Coronary artery (tissue), 2 donors: ENCODE results near the gene REV3L.
"Not testable (repeated sequence)": the region's sequence is repeated elsewhere in the genome, so short reads cannot be mapped to it uniquely, and the experiment has no call there.

Experiments
- DNase-seq: peaks from one replicate; pipeline ENCODE4 v3.0.0-alpha.2; 2017; ENCODE audit warnings: low spot score
- H3K27ac ChIP-seq, 2 donors: fragments of 200-600 bp; sonication (generic); one replicate each; pipeline ENCODE4 v1.5.1; 2016 to 2019
- H3K4me3 ChIP-seq: fragments of 200-600 bp; sonication (generic); 2 replicates; pipeline ENCODE4 v1.5.1; 2016; ENCODE audit warnings: mild to moderate bottlenecking, moderate library complexity
- CTCF ChIP-seq: fragments of 200-600 bp; sonication (generic); IDR thresholded peaks from one replicate; pipeline ENCODE4 v1.5.1; 2019; ENCODE audit warnings: antibody characterized with exemption

Gene REV3L

GRCh38 chr6:111482188-111482958, 645 bp downstream of the REV3L start:
- Histone ChIP-seq H3K4me3 (peak overlapping the region; percentile 91), H3K27ac (peak overlapping the region; percentile 100)
- peak; percentile 82 for DNase-seq
- no peak for TF ChIP-seq CTCF

GRCh38 chr6:111481836-111482187, 1.2 kb downstream of the REV3L start:
- H3K27ac ChIP-seq: peak overlapping the region; percentile 100
- H3K4me3 ChIP-seq: peak overlapping the region; percentile 91
- no peak for DNase-seq
- TF ChIP-seq CTCF: no peak

- Histone ChIP-seq H3K27ac (peak overlapping the region; percentile 100), H3K4me3 (peak overlapping the region; percentile 91)
- no peak for TF ChIP-seq CTCF
- DNase-seq: no peak
Measured at GRCh38 chr6:111480988-111481822, 1.8 kb downstream of the REV3L start.

- no peak for DNase-seq
- Histone ChIP-seq H3K27ac (no peak overlapping the region), H3K4me3 (peak overlapping the region; percentile 7)
- peak; percentile 20 for TF ChIP-seq CTCF
Measured at GRCh38 chr6:111478749-111479148, 4.3 kb downstream of the REV3L start.

- no peak for TF ChIP-seq CTCF
- no peak overlapping the region for H3K4me3 ChIP-seq
- no peak for DNase-seq
- no peak overlapping the region for H3K27ac ChIP-seq
Measured at GRCh38 chr6:111478064-111478476, 4.9 kb downstream of the REV3L start.

GRCh38 chr6:111477481-111477938, 5.5 kb downstream of the REV3L start:
- no peak overlapping the region for H3K27ac ChIP-seq
- no peak overlapping the region for H3K4me3 ChIP-seq
- TF ChIP-seq CTCF: no peak

GRCh38 chr6:111476061-111476460, 7.0 kb downstream of the REV3L start:
- not testable (repeated sequence) for H3K27ac ChIP-seq, H3K4me3 ChIP-seq, DNase-seq

More at GRCh38 chr6:111477481-111477938, 5.5 kb downstream of the REV3L start:
- no peak for DNase-seq
